ENCODE results near the gene ST3GAL3.

- TF ChIP-seq, protein P1, sequence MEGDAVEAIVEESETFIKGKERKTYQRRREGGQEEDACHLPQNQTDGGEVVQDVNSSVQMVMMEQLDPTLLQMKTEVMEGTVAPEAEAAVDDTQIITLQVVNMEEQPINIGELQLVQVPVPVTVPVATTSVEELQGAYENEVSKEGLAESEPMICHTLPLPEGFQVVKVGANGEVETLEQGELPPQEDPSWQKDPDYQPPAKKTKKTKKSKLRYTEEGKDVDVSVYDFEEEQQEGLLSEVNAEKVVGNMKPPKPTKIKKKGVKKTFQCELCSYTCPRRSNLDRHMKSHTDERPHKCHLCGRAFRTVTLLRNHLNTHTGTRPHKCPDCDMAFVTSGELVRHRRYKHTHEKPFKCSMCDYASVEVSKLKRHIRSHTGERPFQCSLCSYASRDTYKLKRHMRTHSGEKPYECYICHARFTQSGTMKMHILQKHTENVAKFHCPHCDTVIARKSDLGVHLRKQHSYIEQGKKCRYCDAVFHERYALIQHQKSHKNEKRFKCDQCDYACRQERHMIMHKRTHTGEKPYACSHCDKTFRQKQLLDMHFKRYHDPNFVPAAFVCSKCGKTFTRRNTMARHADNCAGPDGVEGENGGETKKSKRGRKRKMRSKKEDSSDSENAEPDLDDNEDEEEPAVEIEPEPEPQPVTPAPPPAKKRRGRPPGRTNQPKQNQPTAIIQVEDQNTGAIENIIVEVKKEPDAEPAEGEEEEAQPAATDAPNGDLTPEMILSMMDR (IDR thresholded peaks at IDR 0.05 in 4 of 5, conservative IDR thresholded peaks at IDR 0.05 in 1 of 5) = no peak
- TF ChIP-seq POLR2A (IDR thresholded peaks at IDR 0.05) = no peak
These were observed 15.2 kb upstream of the ST3GAL3 start for GRCh38 chr1:43691871-43692815.
